NCI-H2029 (cell line): ENCODE data around the gene TSPEAR.

Experiments used
- DNase-seq: peaks from one replicate; lab custom pipeline; 2025; lab: John Stamatoyannopoulos, UW

Gene TSPEAR

DNA sequence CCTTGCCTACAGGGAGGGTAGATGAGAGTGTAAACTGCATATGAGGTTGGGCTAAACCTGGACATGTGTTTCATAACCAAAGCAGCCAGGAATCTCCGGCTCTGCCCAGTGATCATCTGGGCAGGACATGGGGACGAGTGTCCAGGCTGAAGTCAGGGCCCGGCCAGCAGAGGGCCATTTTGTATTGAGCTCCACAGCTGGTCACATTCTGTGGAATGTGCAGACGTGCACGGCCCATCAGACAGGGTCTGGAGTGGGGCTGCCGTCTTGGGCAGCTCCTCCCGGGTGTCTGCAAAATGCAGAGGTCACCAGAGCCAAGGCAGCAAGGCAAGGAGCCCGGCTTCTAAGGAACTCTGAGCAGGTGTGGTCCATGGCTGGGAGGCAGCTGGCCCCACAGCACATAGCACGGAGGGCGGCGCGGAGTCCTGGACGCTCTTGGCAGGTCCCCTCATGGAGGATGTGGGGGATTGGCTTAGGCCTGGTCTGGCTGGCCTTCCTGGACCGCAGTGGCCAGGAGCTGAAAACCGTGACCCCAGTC lies 249.8 kb downstream of the TSPEAR start:
- no peak for DNase-seq

DNA sequence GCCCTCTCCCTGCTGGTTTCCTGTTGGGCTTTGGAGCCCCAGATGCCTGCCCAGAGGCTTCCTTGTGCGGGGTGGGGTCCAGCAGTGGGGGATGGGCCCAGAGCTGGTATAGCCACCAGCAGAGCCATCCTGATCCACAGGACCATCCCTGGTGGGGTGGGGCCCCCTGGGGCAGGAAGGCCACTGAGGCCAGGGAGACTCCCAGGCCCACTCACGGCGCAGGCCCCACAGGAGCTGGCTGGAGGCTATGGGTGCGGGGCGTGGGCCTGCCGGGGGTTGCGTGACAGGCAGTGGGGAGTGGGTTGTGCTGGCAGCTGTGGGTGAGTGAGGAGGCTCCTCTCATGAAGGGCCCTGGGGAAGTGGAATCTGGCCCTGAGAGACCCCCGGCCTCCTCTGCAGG lies 250.4 kb downstream of the TSPEAR start:
- no peak for DNase-seq

DNA sequence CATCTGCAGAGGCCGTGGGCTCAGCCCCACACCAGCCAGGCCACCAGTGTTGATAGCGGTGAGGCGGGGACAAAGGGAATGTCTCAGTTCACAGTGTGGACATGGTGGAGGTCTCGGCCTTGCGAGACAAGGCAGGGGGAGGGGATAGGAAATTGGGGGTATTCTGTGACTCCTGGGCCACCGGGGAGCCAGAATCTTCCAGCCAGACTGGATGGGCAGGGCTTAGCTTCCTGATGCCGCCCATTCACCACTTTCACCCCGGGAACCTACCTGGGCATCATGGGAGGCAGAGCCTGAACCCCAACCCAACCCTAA lies 251.0 kb downstream of the TSPEAR start:
- DNase-seq = no peak

DNA sequence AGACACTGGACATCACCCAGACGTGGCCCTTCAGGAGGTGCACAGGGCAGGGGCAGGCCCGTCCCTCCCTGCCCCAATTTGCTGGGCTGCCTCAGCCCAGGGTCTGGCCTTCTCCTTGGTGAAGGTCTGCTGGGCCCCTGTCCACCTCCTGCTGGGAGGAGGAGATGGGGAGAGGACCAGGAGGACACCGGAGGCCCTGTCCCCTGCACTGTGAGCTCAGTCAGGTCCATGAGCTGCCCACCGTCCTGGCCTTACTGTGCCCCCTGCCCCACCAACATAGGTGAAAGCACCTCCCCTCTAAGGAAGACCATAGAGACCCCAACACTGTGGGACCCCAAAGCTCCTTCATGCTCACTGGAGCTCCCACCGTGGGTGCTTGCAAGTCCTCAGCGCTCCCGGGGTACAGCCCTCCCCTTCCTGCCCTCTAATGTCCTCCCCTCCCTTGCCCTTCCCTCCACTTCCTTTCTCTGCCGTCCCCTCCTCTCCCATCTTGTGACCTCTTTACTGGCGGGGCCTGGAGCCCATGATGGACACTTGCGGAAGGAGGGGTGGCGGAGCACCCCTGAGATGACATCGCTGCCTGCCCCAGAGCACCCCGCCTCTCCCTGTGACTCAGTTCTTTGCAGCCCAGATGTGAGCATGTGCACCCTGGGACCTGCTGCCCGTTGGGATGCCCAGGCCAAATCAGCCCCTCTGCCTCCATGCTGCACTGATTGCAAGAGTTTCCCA lies 251.5 kb downstream of the TSPEAR start:
- DNase-seq = no peak

DNA sequence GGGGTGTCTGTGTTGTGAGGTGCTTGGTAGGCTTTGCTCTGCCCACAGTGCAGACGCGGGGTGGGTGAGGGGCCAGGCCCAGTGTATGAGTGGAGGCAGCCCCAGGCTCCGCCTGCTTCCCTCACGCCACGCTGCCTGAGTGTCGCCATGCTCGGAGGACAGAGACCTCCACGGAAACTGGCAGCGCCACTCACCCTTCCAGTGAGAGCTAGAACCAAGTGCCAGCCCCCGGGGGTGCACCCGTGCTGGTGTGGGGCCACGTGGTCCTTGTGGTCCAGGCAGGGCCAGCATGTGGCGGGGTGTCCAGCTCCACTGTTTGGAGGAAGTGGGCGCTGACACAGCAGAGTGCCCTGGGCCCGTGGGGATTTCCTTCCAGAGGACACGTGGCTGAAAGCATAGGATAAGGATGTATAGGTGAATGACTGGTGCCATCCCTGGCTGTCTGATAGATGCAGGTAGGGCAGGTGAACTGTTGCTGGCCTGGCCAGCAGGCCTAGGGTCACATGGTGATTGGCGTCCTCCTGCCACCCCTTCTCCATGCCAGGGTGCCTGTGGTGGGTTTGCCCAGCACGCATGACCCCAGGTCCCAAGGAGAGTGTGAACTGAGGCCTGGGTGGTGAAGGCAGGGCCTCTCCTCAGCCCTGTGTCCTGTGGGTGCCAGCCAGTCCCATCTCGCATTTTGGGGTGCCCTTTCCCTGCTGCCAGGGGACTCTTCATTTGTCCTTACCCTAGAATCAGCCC lies 252.2 kb downstream of the TSPEAR start:
- DNase-seq = no peak

DNA sequence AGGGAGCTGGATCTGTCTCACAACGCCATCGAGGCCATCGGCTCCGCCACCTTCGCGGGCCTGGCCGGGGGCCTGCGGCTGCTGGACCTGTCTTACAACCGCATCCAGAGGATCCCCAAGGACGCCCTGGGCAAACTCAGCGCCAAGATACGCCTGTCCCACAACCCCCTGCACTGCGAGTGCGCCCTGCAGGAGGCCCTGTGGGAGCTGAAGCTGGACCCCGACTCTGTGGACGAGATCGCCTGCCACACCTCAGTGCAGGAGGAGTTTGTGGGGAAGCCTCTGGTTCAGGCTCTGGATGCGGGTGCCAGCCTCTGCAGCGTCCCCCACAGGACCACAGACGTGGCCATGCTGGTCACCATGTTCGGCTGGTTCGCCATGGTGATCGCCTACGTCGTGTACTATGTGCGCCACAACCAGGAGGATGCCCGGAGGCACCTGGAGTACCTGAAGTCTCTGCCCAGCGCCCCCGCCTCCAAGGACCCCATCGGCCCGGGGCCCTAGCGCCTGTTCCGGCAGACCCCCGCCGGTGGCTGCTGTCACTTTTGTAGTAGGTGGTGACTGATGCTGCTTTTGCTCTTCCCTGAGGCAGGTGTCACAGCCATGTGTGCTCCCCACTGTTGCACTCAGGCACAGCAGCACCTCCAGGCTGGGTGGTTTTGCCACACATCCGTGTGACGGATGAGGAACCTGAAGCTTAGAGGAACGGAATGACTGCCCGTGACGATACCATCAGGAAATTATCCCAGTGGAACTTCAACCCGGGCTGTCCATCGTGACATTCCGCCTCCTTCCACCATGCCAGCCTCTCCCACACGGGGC lies 254.2 kb downstream of the TSPEAR start:
- no peak for DNase-seq

DNA sequence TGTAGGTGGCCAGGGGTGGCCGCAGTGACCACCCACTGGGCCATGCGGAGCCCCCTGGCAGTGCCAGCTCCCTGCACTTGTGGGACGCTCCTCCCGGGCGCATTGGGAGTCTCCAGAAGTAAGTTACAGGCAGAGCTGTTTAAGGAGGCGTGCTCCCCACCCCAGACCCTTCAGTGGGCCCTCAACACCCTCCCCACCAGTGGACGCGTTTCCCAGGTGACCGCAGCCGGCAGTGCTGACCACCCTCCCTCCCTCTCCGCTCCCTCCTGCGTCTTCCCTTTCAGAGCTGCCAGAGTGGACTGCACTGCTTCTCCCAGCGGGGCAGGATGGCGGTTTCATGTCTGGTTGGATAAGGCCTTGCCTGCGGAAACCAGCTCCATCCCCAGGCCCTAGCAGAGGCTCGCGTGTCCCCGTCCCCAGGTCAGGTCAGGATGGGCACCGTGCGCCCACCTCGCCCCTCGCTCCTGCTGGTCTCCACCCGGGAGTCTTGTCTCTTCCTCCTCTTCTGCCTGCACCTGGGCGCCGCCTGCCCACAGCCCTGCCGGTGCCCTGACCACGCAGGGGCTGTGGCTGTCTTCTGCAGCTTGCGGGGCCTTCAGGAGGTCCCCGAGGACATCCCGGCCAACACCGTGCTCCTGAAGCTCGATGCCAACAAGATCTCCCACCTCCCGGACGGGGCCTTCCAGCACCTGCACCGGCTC lies 255.0 kb downstream of the TSPEAR start:
- DNase-seq = no peak

DNA sequence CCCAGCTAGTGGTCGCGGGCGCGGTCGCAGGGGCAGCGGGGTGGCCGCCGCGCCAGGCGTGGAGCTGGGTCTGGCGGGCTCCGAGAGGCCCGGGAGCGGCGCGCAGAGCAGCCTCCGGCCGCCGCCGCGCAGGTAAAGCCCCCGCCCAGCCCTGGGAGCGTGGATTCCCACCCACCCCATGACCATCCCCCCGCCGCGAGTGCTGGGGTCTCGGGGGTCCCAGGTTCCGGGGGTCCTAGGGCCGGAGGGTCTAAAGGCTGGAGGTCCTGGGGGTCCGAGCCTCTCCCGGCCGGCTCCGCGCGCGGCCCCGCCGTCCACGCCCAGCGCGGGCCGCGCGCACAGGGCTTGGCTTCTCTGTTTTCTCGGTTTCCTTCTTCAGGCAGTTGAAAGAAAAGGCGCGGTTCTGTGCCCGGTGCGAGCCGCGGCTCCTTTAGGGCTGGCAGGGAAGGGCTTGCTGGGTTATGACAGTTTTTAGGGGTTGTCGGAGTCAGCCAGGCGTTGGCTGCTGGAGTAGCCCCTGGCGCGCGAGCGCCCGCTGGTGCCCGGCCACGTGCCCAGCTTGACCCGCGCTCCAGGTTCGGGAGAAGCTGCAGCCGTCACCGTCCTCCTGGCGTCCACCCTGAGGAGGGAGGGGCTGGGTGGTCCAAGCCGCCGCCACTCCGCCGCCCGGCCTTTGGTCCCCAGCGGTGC lies 255.7 kb downstream of the TSPEAR start:
- no peak for DNase-seq

DNA sequence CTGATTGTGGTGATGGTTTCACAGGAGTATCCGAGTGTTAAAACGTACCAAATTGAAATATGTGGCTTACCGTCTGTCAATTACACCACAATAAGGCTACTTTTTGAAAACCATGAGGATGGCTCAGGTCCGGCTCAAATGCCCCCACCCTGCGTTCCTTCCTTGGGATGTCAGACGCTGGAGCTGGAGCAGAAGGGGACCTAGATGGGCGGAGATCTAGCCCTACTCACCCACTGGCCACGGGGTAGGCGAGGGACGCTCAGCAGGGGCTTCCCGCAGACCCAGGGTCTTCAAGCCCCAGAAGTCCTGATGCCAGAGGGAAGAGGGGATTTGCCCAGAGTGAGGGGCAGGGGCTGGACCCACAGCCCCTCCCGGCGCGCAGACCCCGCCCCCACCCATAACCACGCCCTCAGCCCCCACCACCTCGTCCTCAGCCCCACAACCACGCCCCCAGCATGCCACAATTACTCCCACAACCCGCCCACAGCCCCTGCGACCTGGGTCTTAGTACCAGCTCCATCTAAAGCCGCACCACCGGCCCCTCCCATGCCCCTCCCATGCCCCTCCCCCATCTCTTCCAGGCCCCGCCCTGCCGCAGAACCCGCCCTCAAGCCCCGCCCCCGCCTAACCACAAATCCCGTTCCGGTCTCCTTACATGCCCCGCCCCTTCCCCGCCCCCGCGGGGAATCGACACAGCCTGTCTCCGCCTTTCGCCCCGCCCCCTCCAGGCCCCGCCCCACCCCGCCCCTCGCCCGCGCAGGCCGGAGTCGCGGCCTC lies 256.4 kb downstream of the TSPEAR start, which contains the start of gene LRRC3:
Gene LRRC3, plus strand, starts transcription at position 764 of the 777 bp plus-strand sequence. CDS start 1,135 bp downstream, outside the sequence.
- DNase-seq = peak; percentile 92

DNA sequence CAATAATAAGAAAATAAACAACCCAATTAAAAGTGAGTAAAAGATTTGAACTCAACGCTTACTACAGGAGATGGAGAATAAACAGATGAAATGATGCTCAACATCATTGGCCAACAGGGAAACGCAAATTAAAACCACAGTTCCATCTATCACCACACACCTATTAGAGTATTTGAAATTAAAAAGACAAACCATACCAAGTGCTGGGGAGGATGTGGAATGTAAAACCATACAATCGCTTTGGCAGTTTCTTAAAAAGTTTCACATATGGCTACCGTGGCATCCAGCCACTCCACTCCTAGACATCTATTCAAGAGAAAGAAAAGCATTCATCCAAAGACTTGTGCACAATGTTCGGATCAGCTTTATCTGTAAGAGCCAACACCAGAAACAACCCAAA lies 257.3 kb downstream of the TSPEAR start:
- no peak for DNase-seq

DNA sequence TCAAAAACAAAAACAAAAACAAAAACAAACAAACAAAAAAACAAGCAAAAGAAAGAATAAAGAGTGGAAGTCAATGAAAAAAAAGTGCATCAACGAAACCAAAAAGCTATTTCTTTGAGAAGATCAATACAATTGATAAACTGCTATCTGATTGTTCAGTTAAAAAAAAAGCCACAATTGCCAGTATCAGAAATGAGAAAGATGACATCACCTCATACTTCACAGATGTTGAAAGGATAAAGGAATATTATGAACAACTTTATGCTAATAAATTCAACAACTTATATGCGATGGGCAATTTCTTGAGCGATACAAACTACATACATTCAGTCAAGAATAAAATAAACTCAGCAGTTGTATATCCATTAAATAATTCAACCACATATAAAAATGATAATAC lies 258.3 kb downstream of the TSPEAR start:
- no peak for DNase-seq

DNA sequence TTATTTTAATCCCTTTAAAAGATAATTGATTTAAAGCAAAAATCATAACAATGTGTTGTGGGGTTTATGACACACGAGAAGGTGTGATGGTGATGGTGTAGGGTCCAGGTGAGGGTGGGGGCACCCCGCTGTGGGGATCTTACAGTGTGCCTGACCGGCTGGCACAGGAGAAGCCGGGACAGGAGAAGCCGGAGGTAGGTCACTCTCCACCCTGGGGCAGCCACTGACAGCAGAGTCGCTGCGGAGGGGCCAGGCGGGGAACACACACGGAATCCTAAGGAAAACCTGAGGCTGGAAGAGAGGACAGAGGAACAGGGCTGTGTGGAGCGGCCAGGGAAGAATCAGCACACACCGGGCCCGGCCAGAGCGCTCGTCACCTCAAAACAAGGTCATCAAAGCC lies 260.4 kb downstream of the TSPEAR start:
- DNase-seq = no peak

DNA sequence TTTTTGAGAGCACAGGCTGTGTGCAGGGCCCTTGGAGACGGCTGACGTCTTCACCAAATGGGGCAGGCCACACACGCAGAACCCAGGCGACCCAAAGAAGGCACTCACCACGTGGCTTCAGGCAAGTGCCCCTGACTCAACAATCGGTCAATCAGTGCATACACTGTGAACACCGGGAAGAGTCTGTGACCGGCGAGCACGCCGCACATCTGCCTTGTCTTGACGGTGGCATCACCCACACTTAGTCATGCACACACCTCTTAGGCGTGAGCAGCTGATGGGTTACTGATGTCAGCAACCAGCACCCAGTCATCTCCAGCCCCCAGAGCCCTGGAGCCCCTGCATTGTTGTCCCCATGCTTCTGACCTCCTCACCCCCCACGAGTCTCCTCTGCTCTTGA lies 261.0 kb downstream of the TSPEAR start:
- DNase-seq = no peak

DNA sequence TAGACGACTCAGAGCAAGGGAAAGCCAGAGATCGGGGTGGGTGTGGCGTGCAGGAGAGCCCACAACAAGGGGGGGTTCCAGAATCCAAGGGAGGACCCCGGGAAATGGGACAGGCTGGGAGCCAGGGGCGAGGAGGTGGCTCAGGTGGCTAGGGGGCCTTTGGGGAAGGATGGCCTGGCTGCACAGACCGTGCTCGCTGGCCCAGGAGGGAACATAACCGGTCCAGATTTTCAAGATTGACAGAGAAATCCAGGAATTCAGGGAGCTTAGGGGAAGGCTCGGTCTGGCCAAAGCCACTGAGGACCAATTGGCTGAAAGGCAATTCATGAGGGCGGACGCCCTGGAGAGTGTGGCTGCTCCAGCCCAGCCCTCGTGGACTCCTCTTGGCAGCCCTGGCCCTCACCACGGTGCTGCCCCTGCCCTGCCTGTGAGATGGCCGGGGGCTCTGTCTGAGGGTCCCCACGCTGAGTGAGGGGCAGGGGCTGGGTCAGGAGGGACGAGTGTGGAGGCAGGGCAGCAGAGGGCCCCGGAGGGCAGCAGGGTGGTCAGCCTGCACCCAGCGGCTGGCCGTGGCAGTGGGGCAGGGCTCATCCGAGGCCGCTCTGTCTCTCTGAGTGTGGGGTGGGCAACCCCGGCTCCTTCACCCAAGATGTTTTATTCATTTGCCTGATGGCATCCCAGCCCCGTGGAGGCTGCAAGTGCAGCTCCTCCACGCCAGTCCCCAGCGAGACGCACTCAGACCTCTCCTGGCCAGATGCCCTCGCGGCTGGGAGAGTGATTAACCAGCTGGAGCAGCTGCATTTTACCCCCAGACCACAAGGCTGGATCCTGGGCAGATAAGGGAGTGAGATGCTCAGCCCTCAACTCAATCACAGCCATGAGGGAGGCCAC lies 261.7 kb downstream of the TSPEAR start:
- DNase-seq = no peak

DNA sequence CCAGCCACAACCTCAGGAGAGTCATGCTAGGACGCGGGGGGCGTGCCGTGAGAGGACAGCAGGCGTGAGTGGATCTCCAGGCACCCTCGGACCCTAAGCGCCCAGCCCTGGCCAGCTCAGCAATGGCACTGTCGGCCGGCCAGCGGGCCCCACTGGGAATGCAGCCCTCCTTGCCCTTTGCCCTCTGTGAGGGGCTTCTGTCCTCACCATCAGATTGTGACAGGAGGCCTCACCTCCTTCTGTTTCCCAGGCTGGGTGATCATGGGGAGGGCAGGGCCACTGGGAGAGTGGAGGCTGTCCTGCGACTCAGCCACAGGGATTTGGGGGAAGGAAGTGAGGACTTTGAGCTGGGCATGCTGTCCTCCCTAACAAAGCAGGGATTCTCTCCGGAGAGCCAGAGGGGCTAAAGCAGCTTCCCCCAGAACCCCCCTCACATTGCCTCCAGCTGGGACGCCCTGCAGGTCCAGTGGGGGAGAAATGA lies 262.7 kb downstream of the TSPEAR start:
- DNase-seq = no peak
